GM19467 (cell line): ENCODE data around the gene SLC12A3.

Experiments used
- ATAC-seq: cut with Tn5 transposase; IDR thresholded peaks from one replicate; pipeline ENCODE4 v1.9.1; 2021; ENCODE audit warnings: mild to moderate bottlenecking, moderate library complexity; ENCODE audit not compliant: unreplicated experiment

SLC12A3 gene

GRCh38 chr16:56888806-56889205 lies 23.8 kb downstream of the SLC12A3 start:
- ATAC-seq = peak; percentile 70

DNA sequence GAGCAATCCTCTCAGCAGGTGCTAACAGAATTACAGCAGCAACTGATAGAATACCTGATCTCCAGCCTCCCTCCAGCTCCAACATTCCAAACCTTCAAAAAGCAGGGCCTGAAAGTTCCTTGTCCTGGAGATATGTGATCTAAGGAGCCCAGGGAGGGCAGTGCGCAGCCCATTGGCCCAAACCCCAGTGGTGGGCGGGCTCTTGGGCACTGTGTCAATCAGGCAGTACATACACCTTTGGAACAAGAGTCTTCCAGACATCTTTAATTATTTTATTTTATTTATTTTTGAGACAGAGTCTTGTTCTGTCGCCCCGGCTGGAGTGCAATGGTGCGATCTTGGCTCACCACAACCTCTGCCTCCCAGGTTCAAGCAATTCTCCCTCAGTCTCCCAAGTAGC lies 24.2 kb downstream of the SLC12A3 start:
- no peak for ATAC-seq

DNA sequence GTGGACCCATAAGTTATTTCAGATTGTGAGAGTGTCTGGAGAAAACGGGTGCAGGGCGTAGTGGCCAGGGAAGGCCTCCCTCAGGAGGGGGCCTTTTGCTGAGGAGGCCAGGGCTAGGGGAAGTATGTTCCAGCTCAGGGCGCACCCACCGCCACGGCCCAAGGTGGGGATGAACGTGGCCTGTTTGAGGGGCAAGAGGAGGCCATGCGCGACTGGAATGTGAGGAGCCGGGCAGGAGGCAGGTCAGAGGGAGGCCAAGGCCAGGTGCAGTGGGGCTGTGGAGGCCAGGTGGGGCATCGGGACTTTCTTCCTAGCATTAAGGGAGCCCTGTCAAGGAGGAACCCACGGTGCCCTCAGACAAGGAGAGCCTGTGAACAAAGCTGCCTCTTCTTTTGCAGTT lies 26.7 kb downstream of the SLC12A3 start:
- ATAC-seq = no peak

GRCh38 chr16:56892705-56893104 lies 27.7 kb downstream of the SLC12A3 start:
- ATAC-seq = no peak

DNA sequence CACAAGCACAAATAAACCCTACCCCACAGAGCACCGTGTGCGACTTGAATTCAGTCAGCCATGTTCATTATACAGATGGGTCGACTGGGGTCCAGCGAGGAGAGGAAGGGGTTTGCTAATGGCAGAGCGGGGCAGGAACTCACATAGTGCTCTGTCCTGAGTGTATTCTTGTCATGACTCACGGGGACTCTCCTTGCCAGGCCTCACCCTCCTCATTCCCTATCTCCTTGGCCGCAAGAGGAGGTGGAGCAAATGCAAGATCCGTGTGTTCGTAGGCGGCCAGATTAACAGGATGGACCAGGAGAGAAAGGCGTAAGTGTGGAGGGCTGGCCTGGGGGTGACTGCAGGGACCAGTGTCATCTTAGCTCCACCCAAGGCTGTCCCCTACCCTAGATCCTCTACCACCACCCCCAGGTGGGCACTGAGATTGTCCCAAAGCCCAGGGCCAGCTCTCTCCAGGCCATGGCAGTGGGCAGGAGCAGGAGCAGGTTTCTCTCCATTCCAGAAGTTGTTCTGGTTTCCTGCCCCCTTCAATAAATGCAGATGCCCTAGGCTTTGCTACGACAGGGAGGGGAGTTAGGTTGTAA lies 29.4 kb downstream of the SLC12A3 start:
- ATAC-seq = no peak

DNA sequence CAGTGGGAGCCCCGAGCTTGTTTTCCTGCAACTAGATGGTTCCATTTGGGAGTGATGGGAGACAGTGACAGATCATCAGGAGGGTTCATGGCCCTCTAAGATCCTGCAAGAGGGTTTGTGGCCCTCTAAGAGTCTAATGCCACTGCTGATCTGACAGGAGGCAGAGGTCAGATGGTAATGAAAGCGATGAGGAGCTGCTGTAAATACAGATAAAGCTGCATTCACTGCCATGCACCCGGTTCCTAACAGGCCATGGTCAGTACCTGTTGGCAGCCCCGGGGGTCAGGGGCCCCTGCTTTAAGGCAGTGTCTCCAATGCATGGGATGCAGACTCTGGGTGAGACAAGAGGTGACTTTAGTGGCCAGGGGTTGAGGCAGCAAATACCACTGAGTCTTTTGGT lies 30.8 kb downstream of the SLC12A3 start:
- ATAC-seq = no peak

- ATAC-seq = no peak
Measured at GRCh38 chr16:56896244-56896643, 31.2 kb downstream of the SLC12A3 start.

DNA sequence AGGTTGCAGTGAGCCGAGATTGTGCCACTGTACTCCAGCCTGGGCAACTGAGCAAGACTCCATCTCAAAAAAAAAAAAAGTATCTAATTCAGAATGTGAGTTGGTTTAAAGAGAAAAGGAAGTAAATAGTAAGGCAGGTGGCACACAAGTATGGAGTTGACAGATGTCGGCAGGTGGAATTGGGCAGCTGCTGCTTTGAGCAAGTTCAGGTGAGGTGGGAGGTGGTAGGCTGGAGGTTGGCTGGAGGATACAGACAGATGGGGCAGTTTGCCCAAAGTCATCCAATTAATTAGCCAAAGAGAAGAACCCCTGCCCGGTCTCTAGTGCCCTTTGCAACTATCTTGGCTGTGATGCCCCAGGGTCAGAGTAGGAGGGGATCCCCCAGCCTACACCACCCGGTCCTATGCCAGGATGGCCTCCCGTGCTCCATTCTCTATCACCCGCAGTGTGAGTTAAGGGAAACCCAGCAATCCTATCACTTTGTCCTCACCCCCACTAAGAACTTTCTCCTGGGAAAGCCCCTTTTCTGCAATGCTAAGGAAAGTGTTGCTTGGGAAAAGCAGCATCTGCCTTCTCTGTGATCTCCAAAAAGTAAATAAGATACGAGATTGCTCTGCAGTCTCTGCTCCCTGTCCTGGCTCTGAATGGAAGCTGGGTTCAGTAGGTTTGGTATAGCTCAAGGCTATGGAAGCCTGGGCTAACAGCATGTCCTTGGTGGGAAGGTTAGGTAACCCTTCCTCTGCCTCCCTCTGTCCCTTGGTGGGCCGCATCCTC lies 32.2 kb downstream of the SLC12A3 start:
- no peak for ATAC-seq

- no peak for ATAC-seq
Measured at GRCh38 chr16:56898847-56899246, 33.8 kb downstream of the SLC12A3 start.

DNA sequence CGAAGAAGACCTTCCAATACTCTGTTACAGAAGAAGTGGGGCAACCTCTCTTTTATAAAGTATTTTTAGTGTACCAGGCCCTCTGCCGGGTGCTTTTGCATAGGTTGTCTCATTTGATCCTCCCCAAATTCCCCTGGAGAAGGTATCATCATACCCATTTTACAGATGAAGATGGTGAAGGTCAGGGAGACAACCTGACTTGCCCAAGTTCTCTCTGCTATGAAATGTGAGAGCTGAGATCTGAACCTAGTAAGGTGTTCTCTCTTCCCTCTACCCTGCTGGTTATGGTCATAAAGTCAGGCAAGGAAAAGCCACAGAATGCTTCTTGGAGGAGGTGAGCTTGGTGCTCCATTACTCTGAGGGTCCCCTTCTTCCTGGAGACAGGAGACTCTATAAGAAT lies 38.9 kb downstream of the SLC12A3 start:
- ATAC-seq = no peak

GRCh38 chr16:56907401-56907800 lies 42.4 kb downstream of the SLC12A3 start:
- ATAC-seq = no peak

DNA sequence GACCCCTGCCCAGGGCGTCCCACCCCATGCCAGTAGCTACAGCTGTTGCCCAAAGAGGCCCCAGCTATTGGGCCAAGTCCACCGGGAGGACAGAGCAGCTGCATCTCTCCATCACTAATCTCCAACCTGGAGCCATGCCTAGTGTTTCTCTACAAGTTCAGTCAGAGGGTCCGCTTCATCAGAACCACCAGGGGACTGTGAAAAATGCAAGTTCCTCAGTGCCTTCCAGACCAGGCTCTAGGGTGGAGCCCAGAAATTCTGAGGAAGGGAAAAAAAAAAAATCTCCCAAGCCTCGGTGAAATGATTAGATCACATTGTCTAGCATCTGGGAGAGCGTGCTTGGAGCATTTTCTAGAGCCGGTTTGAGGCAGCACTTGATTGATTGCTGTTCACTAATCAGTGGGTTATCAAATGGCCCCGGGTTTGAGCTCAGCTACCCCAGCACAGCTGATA lies 44.5 kb downstream of the SLC12A3 start:
- ATAC-seq = no peak

DNA sequence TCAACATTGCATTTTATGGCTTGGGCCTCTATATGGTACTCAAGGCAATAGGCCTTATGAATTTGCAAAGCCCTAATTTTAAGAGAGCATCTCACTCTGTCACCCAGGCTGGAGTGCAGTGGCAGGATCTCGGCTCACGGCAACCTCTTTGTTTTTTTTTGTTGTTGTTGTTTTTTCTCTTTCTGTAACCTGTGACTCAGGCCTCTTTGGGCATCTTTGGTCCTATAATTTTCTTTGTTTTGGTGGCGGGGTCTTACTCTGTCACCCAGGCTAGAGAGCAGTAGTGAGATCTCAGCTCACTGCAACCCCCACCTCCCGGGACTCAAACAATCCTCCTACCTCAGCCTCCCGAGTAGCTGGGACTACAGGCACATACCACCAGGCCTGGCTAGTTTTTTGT lies 45.1 kb downstream of the SLC12A3 start:
- ATAC-seq = no peak

GRCh38 chr16:56910654-56911539 lies 45.9 kb downstream of the SLC12A3 start:
- no peak for ATAC-seq

- ATAC-seq = peak; percentile 63
Measured at GRCh38 chr16:56911771-56912571, 47.0 kb downstream of the SLC12A3 start.

DNA sequence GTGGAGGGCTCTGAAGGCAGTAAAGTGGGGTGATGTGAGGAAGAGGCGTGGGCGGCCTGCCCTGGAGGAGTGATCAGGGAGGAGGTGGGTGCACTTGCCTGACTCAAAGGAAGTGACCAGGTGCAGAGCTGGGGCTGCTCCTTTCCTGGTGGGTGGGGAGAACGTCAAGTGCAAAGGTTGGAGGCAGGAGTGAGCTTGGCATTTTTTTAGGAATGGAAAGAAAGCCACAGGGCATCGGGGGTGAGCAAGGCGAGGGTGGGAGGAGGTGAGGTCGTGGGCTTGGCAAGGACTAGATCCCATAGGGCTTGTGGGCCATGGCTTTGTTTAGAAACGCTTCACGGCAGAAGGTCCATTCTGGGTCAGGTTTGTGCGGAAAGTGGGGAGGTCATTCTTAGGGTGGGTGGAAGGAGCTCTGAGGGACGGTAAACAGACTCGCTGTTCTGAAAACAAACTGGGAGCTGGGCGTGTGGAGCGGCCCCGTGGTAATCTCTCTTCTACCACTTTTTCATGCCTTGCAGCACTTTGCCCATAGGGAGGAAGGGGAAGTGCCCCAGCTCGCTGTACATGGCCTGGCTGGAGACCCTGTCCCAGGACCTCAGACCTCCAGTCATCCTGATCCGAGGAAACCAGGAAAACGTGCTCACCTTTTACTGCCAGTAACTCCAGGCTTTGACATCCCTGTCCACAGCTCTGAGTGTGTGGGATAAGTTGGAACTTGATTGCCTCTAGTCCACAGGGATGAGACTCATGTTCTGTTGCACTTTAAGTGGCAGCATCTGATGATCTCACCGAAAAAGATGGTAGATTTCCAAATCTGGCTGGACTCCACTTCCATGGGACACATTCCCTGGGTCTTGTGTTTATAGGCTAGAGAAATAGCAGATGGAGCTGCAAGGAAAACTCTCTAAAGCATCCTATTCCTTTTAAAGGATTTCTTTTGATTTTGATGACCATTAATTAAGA lies 48.0 kb downstream of the SLC12A3 start:
- ATAC-seq = no peak

DNA sequence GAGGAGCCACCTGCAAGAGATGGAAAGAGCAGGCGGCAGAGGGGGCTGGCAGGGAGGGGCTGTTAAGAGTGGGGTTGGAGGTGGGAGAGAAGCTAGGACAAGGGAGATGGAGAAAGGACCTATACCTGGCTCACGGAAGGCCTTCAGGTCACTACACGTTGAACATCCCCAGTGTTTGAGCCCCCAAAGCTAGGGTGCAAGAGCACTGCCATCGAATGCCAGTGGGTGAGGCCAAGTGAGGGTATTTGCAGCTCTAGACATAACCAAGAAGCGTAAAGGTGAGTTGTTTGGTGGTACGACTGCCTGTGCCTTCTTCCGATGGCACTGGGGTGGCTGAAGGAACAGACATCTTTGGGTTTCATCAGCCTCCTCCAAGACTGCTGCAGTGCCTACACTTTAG lies 49.9 kb downstream of the SLC12A3 start:
- ATAC-seq = no peak

GRCh38 chr16:56915336-56916119 lies 50.5 kb downstream of the SLC12A3 start:
- ATAC-seq = no peak
